NCI-H146 treated with DMSO at 0.1 percent for 48 hours (cell line): ENCODE data around the gene ITGA5.

ENCODE experiments used
- DNase-seq: peaks from one replicate; lab custom pipeline; 2025; ENCODE audit not compliant: unreplicated experiment; lab: John Stamatoyannopoulos, UW

Gene ITGA5

DNA sequence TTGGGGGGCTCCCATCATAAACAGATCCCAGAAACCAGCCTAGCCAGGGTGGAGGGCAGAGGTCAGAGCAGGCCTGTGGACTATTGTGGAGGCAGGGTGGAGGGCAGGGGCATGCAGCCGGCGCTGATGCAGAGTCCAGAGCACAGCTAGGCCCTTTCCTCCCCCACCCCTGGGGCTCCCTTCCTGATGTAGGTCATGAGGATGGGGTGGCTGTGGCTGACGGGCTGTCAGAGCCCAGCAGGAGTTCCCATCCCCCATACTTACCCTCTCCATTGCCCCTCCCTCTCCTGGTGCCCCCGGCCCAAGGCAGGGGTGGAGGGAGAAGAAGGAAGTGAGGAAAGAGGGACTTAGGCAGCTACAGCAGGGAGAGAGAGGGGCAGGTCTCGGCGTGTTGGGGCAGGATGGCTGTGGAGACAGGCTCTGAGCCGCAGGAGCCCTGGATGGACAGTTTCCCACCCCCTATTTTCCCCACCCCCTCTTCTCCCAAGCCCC lies 28.8 kb downstream of the ITGA5 start:
- no peak for DNase-seq

DNA sequence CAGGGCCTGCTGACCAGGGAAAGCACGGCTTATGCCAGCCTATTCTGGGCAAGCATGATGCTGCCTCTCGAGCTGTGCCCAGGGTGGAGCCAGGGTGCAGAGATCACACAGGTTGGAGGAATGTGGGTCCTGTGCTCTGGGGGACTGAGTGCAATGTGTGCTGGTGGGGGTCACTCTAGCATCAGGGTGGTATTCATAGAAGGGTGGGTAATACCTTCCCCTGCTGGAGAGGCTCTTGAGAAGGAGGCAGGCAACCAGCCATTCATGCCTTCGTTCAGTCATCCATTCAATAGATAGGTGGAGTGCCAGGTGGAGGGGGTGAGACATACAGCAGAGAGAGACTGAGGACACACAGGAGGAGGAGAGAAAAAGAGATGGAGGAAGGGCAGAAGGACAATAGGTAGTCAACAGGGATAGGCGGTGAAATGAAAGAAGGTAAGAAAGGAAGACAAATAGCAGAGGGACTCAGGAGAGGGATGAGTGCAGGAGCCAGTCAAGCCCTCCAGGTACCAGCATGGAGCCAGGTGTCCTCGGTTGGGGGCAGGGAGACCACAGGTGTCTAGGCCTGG lies 29.4 kb downstream of the ITGA5 start:
- DNase-seq, result no peak

GRCh38 chr12:54389134-54389508 lies 29.9 kb downstream of the ITGA5 start:
- no peak for DNase-seq

DNA sequence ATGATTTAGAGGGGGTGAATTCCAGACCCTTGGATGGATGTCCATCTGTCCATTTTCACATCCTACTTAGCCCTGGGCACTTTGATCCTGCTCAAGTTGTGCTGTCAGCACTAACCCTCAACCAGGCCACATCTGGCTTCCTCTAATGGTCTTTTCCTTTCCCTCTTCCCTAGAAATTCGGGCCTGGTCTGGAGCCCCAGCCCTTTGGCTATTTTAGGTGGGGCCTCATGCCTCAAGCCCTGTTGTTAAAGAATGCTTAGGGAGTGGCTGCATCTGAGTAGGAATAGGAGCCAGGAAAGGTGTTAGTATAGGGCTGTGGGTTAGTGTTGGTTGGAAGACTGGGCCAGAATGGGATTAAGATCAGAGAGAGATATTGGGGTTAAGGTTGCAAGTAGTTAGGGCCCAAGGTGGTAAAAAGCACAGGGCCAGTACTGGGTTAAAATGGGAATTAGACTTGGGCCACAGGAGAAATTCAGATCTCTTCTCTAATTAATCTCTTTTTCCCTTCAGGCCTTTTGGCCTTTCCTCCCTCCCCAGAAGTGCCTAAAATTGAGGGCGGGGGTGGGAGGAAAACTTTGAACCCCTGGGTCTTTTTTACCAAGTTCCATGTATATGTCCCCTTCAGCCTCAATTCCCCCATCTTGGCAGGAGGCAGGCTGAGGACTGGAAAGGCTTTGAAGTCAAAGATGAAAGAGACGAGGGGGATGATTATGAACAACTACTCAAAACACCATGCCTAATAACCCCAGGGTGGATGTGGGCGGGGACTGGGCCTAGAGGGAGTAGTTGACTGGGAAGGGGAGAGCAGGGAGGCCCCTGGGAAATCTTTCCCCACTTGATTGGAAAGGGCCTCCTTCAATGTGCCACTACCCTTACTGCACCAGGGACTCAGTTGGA lies 30.6 kb downstream of the ITGA5 start:
- no peak for DNase-seq

GRCh38 chr12:54387114-54387467 lies 32.0 kb downstream of the ITGA5 start:
- no peak for DNase-seq

- DNase-seq, result no peak
Measured at GRCh38 chr12:54386403-54387113, 32.5 kb downstream of the ITGA5 start.

GRCh38 chr12:54385251-54385914 lies 33.7 kb downstream of the ITGA5 start:
- no peak for DNase-seq

GRCh38 chr12:54384591-54385041 lies 34.5 kb downstream of the ITGA5 start, which contains the start of gene ZNF385A:
ZNF385A (minus strand) TSS chr12:54384733; CDS start chr12:54384514, 219 bp downstream.
- no peak for DNase-seq

DNA sequence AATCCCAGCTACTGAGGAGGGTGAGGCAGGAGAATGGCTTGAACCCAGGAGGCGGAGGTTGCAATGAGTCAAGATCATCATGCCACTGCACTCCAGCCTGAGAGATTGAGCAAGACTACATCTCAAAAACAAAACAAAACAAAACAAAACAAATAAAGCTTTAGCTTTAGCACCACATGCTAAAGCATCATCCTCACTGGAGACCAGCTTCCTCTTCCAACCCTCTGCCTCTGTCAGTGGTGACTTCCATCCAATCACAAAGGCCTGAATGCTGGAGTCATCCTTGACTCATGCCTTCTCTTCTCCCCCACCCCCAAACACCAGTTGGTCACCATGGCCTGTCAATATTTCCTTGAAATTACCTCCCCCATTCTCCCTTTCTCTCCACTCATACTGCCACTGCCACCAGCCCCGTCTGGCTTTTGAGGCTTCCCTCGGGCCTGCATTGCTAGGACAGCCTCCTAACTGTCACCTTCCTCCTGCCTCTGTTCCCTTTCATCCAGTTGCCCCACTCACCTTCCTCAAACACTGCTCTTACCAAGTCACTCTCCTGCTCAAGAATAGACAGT lies 35.9 kb downstream of the ITGA5 start:
- no peak for DNase-seq

DNA sequence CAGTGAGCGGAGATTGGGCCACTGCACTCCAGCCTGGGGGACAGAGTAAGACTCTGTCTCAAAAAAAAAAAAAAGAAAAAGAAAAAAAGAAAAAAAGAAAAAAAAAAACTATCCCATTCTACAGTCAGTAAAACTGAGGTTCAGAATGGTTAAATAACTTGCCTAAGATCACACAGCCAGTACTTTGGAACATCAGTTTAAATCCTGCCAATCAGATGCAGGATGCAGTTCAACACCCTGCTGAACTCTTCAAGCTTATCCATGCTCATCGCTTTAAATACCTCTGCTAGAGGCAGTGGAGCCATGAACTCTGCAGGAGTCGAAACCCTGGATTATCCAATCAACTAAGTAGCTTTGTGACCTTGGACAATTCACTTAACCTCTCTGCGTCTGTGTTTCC lies 37.9 kb downstream of the ITGA5 start:
- no peak for DNase-seq

GRCh38 chr12:54379398-54380201 lies 39.5 kb downstream of the ITGA5 start:
- DNase-seq, result peak; percentile 84

DNA sequence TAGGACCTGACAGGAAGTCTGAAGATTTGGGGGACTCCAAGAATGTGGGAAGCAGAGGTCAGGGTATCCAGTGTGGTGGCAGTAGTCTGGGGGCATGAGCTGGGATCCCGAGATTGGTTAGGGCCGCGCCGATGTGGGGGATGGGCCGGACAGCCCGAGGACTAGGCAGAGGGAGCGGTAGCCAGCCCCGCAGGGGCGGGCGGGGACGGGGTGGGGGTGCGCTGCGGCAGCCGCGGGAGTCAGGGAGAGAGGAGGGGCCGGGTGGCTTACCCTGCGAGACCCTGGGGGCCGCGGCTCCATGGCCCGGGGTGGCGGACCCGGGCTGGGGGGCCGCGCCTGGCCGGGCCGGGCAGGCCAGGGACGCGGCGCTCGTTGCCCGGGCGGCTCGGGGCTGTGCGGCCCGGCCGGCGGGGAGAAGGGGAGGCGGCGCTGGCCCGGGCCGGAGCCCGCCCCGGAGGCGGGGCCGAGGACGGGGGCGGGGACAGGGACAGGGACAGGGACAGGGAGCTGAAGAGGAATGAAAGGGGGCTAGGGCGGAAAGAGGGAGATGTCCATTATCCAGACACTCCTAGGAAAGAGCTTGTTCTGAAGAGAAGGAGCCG lies 40.2 kb downstream of the ITGA5 start:
- peak; percentile 35 for DNase-seq

DNA sequence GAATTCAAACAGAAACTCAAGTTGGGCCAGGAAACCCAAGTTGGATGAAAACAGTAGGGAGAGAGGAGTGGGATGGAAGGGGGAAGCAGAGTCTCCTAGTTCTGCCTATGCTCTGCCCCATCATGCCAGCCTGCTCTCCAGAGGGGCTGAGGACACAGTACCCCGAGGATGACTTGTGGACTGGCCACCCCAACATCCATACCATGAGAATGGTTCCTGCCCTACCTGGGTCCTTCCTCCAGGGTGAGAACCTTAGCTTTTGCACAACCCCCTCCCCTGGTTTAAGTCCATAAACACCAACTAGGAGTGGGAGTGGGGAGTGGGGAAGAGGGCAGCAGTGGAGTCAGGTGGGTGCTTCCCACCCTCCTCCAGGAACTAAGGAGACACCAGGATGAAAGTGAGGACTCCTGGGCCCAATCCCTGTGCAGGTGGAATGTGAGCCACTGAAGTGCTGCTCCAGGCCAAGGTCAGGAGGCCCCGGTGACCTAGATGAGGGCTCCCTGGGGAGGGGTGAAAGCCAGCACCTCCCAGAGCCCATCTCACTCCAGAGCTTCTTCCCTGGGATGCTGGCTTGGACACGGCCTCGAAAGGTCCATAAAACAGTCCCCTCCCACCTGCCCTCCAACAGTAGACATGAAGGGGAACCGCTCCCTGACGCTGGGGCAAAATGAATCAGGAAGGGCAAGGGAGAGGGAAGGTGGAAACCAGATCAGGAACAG lies 41.1 kb downstream of the ITGA5 start:
- DNase-seq, result no peak

DNA sequence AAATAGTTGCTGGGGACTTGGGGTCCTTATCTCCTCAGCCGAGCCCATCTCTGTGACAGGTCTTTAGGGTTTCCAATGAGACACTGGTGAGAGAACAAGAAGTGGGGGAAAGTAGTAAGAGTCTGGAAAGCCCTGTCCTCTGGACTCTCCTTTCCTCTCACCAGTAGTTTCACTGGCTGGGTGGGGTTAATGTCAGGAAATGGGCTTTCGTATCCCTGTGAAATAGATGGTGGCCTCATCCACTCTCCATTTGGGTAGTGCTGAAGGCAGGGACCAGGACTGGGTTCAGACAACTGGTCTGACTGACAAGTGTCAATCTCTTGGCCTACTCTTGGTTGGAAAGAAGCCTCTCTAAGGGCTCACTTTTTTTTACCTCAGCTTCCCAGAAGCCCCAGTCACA lies 42.1 kb downstream of the ITGA5 start:
- DNase-seq, result no peak

DNA sequence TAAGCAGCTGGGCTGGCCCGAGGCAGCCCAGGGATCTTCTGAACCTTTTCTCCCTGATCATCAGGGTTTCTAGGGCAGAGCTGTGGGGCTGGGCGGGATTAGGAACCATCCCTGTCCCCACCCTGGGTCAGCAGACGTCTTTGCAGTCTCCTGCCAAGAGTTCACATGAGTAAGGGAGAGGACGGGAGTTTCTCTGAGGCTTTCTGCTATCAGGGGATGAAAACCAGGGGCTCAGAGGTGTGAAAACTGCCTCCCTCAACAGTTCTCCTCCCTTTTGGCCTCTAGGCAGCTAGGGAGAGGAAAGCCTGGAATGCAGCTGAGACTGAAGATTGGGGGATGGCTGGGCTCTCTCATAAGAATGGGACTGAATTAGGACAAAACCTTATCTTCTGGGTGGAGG lies 42.5 kb downstream of the ITGA5 start:
- no peak for DNase-seq

DNA sequence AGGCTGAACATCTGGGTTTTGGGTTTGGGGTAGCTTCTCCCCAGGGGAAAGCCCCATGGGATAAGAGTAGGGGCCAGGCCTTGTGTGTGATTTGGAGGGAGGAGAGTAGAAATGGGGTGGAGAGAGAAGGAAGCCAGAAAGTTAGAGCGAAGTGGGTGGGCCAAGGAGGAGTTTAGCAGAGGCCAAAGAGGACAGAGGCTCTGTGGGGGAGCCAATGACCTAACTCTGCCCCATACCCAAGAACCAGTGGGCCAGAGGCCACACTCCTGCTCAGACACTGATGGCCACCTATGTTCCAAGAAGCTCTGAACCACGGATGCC lies 43.8 kb downstream of the ITGA5 start:
- no peak for DNase-seq

- DNase-seq, result peak; percentile 23
Measured at GRCh38 chr12:54374562-54375258, 44.4 kb downstream of the ITGA5 start.
